Inflammatory macrophage treated with lipopolysaccharide for 4 hours (primary cell): ENCODE data around the gene WBP11.
"Not testable (repeated sequence)": the region's sequence is repeated elsewhere in the genome, so short reads cannot be mapped to it uniquely, and the experiment has no call there.

ENCODE experiments used
- DNase-seq: peaks from one replicate; pipeline ENCODE4 v3.0.0-alpha.2; 2020

The WBP11 gene

GRCh38 chr12:14771651-14772137, 31.6 kb downstream of the WBP11 start:
- DNase-seq: peak; percentile 21

- peak; percentile 91 for DNase-seq
Measured at GRCh38 chr12:14770496-14771461, 32.5 kb downstream of the WBP11 start.

DNA sequence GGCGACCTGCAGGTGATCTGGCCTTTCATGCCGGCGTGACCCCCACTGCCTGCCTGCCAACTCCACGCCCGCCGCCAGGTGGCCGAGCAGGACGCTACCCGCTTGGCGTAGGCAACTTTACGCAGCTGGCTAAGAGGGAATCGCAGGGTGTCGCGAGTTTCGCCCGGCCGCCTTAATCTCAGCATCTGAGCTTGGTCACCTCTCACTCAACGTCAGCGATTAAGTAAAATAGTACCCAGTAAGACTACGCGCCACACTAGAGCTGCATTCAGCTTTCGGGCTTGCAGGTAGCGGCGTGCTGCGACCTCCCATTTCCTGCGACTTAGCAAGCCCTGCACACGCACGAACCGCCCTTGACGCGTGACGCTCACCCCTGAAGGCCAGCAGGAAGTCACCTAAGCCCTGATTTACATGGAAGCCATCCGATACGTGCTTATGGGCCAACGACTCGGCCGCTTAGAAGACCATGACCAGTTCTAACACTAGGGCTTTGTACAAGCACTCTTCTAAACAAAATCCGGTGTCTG, 33.2 kb downstream of the WBP11 start:
- peak; percentile 79 for DNase-seq

DNA sequence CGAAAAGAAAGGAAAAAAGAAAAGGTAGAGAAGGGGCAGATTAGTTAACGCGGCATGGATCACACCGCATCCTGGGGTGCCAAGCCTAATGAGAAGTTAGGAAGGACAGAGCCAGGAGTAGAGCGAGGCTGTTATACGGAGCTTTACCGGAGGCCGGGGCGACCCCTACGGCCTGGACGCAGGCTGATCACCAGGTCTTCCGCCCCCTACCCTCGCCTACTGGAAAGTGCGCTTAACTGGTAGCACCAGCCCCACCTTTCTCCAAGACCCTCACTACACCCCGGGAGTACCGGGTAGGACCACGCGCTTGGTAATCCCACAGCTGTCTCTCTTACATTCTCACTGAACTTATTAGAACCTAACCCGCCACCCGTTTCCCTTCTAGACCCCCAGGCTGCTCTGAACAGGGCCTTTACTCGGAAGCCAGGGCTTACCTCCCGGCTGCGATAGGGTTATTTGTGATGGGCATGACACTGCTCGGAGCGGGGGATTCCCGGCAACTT, 33.8 kb downstream of the WBP11 start:
- DNase-seq: no peak

- DNase-seq: no peak
Measured at GRCh38 chr12:14768823-14769405, 34.4 kb downstream of the WBP11 start.

GRCh38 chr12:14767617-14768016, 35.7 kb downstream of the WBP11 start:
- DNase-seq: no peak

- DNase-seq: no peak
Measured at GRCh38 chr12:14766649-14767215, 36.5 kb downstream of the WBP11 start.

DNA sequence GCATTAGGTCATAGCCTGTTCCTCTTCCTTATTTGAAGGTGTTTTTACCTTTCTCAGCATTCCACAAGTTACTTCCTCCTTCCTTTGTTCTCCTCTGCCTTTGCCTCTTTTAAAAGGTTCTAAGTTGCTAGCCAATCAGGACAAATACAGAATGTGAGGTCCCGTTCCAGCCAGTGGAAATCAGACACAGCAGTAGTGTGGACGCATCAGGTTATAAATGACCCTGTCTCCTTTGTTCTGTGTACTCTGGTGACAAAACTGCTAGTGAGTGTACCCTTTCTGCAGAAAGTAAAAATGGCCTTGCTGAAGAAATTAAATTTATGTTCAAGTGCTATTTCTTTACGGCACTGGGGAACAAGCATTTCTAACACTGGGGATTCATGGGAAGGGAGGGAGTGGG, 37.3 kb downstream of the WBP11 start:
- not testable (repeated sequence) for DNase-seq

DNA sequence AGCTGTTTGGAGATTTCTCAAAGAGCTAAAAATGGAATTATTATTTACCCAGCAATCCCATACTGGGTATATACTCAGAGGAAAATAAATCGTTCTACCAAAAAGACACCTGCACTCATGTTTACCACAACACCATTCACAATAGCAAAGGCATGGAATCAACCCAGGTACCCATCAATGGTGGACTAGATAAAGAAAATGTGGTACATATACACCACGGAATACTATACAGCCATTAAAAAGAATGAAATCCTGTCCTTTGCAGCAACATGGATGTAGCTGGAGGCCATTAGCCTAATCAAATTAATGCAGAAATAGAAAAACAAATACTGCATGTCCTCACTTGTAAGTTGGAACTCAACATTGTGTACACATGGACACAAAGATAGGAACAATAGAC, 37.9 kb downstream of the WBP11 start:
- no peak for DNase-seq

DNA sequence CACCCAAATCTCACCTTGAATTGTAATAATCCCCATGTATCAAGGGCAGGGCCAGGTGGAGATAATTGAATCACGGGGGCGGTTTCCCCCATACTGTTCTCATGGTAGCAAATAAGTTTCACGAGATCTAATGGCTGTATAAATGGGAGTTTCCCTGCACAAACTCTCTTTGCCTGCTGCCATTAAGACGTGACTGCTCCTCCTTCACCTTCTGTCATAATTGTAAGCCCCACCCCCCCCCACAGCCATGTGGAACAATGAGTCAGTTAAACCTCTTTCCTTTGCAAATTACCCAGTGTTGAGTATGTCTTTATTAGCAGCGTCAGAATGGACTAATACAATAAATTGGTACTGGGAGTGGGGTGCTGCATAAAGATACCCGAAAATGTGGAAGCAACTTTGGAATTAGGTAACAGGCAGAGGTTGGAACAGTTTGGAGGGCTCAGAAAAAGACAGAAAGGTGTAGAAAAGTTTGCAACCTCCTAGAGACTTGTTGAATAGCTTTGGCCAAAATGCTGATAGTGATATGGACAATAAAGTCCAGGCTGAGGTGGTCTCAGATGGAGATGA, 43.5 kb downstream of the WBP11 start:
- not testable (repeated sequence) for DNase-seq

DNA sequence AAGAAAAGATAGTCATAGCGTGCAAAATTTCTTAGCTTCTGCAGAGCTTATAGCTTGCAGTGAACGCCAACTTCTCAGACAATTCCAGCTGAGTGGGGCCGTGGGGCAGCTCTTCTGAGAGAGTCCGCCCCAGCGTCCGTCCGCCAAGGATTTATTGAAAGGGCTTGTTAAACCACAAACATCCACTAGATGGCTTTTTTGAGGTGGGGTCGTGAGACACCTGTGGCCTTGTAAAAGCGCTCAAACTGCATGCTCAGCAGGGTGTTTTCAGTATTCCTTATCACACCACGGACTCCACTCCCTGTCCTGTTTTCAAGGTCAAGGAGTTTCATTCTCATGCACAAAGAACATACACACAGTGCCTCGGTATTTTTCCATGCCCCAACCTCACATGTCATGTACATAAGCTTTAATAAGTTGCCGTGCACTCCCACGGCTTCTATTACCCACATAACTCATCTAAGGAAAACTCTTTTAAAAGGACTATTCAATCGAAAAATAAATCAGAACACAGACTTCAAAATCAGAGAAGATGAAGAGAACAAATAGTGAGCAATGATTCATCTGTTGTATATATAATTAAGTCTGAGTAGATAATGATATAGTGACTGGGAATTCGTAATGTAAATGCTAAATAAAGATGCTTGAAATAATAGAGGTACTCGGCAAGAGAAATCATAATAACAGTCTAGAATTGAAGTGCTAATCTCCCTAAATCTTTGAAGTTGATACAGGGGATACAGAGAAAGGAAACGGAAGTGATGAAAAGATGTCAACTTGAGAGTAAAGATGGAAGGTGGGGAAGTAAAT, 46.7 kb downstream of the WBP11 start:
- DNase-seq: no peak

- DNase-seq: no peak
Measured at GRCh38 chr12:14751986-14752385, 51.3 kb downstream of the WBP11 start.

DNA sequence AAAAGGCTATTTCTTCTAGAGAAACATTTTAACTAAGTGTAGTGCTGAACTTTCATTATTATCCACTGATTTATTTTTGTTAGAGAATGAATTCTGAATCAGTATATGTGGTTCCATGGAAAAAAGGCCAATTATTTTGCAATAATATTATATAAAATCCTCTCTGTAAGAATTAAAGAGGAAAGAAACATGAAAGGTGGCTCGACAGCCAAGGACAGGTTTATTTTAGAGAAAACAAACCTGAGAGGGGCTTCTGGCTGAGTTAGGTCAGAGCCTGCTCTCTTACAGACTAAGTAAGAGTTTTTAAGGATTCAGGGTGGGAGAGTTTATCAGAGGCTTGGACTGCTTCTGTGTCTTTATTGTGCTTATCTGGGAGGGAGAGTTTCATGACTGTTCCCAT, 60.2 kb downstream of the WBP11 start:
- DNase-seq: no peak

DNA sequence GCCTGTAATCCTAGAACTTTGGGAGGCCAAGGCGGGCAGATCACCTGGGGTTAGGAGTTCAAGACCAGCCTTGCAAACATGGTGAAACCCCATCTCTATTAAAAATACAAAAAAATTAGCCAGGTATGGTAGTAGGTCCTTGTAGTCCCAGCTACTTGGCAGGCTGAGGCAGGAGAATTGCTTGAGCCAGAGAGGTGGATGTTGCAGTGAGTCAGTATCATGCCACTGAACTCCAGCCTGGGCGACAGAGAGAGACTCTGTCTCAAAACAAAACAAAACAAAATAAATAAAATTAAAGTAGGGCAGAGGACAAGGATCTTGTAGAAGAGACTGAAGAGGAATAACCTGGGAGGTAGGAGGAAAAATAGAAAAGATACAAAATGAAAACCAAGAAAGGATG, 61.3 kb downstream of the WBP11 start:
- no peak for DNase-seq

DNA sequence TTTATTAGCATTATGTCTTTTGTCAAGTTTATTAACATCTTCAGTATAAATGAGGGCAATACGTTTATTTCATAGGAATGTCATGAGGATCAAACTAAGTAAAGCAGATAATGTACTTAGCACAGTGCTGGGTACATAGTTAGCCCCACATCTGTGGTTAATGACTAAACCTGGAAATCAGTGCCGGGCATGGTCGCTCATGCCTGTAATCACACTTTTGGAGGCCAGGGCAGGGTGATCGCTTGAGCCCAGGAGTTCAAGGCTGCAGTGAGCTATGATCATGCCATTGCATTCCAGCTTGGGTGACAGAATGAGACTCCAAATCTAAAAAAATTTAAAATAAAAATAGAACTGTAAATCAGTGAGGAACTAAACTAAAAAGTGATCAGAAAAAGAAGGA, 62.1 kb downstream of the WBP11 start:
- no peak for DNase-seq

DNA sequence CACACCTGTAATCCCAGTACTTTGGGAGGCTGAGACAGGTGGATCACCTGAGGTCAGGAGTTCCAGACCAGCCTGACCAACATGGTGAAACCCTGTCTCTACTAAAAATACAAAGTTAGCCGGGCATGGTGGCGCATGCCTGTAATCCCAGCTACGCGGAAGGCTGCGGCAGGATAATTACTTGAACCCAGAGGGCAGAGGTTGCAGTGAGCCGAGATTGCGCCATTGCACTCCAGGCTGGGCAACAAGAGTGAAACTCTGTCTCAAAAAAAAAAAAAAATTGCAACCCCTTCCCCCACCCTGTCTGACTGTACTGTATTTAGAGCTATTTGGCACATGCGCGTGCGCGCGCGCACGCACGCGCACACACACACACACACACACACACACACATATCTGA, 66.8 kb downstream of the WBP11 start:
- not testable (repeated sequence) for DNase-seq
